K562 (cell line): ENCODE data around the gene SMS. TPM values are rescaled to one million over a fixed set of nuclear protein-coding genes. Genes with fewer than 3 reads are reported as not detected.

ENCODE experiments used
- ATAC-seq: fragments of 200-7000 bp; cut with Tn5 transposase; 3 replicates; pipeline ENCODE4 v1.9.1; 2020; ENCODE audit warnings: moderate library complexity
- BruUV-seq: library from RNA; stranded (reverse); fragments of 400-500 nt; replicated peaks from 2 replicates; lab custom pipeline; 2021; lab: Mats Ljungman, UMichigan
- CTCF ChIA-PET: fragments of 300-600 bp; formaldehyde crosslinking; extraction: SDS; loops from one replicate; lab custom pipeline; 2021; ENCODE audit warnings: low intra/inter-chr PET ratio; lab: Yijun Ruan, JAX
- POLR2A ChIA-PET: fragments of 300-600, 350-650 bp; sonication (Branson Sonifier 250); formaldehyde crosslinking; extraction: SDS; loops from one replicate; lab custom pipeline; 2021; ENCODE audit warnings: antibody characterized with exemption, inconsistent platforms; lab: Yijun Ruan, JAX
- DNase-seq, 4 experiments: peaks; one replicate each; pipeline versions ENCODE4 v3.0.0 to v3.0.0-alpha.2; 2011 to 2018; ENCODE audit warnings: low spot score in 3 of 4, mixed read lengths in 3 of 4; ENCODE audit errors: extremely low read depth in 1 of 4
- FAIRE-seq: peaks from 2 replicates; lab custom pipeline; 2011; peaks lifted over from hg19 to GRCh38; lab: Jason Lieb, UNC
- H2AFZ ChIP-seq: 2 replicates; pipeline ENCODE4 v1.6.0; 2011; ENCODE audit warnings: low read depth, low read length, control low read depth, inconsistent platforms
- H3K27ac ChIP-seq: fragments of 200-600 bp; 3 replicates; pipeline ENCODE4 v1.8.0; 2011; ENCODE audit warnings: low read depth, mild to moderate bottlenecking, control low read depth, inconsistent platforms, low read length, moderate library complexity, mixed read lengths; ENCODE audit errors: extremely low read depth
- H3K27me3 ChIP-seq, 2 experiments: fragments of 300-600 bp in 1 of 2; 2 replicates in 1 of 2; 3 replicates in 1 of 2; pipeline versions ENCODE4 v1.6.0 to v1.8.0; 2011; ENCODE audit warnings: inconsistent platforms in 2 of 2, low read length in 2 of 2, mild to moderate bottlenecking in 1 of 2, mixed read lengths in 1 of 2, moderate library complexity in 1 of 2; ENCODE audit not compliant: control insufficient read depth in 2 of 2, insufficient read depth in 2 of 2
- H3K36me3 ChIP-seq: fragments of 300-600 bp; 3 replicates; pipeline ENCODE4 v1.8.0; 2011; ENCODE audit warnings: mild to moderate bottlenecking, low read length, inconsistent platforms; ENCODE audit not compliant: control insufficient read depth, insufficient read depth
- H3K4me1 ChIP-seq, 2 experiments: fragments of 200-600 bp in 1 of 2; replicated peaks in 1 of 2; 2 replicates in 1 of 2; 3 replicates in 1 of 2; pipeline versions ENCODE4 v1.5.1 to v1.8.0; 2011; ENCODE audit warnings: inconsistent platforms in 2 of 2, low read length in 2 of 2, mild to moderate bottlenecking in 1 of 2, mixed read lengths in 1 of 2, moderate library complexity in 1 of 2; ENCODE audit not compliant: control insufficient read depth in 2 of 2, insufficient read depth in 2 of 2
- H3K4me2 ChIP-seq: 2 replicates; pipeline ENCODE4 v1.6.1; 2011; ENCODE audit warnings: low read length, control low read depth, inconsistent platforms, mixed read lengths; ENCODE audit not compliant: insufficient read depth
- H3K4me3 ChIP-seq: fragments of 200-600 bp; sonication (generic), shearing (Covaris generic); 2 replicates; pipeline ENCODE4 v1.5.1; 2016; ENCODE audit warnings: control low read depth, inconsistent platforms
- H3K79me2 ChIP-seq: fragments of 200-600 bp; 3 replicates; pipeline ENCODE4 v1.8.0; 2011; ENCODE audit warnings: low read length, inconsistent platforms; ENCODE audit not compliant: control insufficient read depth, insufficient read depth
- H3K9ac ChIP-seq, 2 experiments: 2 replicates each; pipeline versions ENCODE4 v1.6.0 to v1.6.1; 2011; ENCODE audit warnings: low read depth in 2 of 2, low read length in 2 of 2, control low read depth in 1 of 2, inconsistent platforms in 1 of 2, mild to moderate bottlenecking in 1 of 2, mixed read lengths in 1 of 2; ENCODE audit not compliant: insufficient read depth in 1 of 2
- H3K9me1 ChIP-seq: one replicate; pipeline ENCODE4 v1.6.0; 2011; ENCODE audit warnings: inconsistent platforms, mild to moderate bottlenecking, low read length, moderate library complexity; ENCODE audit not compliant: control insufficient read depth, insufficient read depth
- H3K9me3 ChIP-seq: replicated peaks from 2 replicates; pipeline ENCODE4 v1.5.1; 2011; ENCODE audit warnings: low read depth, low read length, inconsistent platforms; ENCODE audit not compliant: control insufficient read depth, insufficient read depth
- H4K20me1 ChIP-seq: replicated peaks from 2 replicates; pipeline ENCODE4 v1.6.1; 2011; ENCODE audit warnings: low read length, inconsistent platforms, mixed read lengths; ENCODE audit not compliant: control insufficient read depth, insufficient read depth
- FOS ChIP-seq: IDR thresholded peaks from 3 replicates; pipeline ENCODE4 v1.6.1; 2011; ENCODE audit not compliant: insufficient read length; ENCODE audit errors: extremely low read depth
- FOXP1 ChIP-seq: sonication (generic); formaldehyde crosslinking; IDR thresholded peaks from 2 replicates; pipeline ENCODE4 v1.8.0; 2022; ENCODE audit warnings: mild to moderate bottlenecking, missing genetic modification reagents
- GABPA ChIP-seq: fragments of 200-800 bp; sonication (Bioruptor generic); conservative IDR thresholded peaks from 2 replicates; pipeline ENCODE4 v1.6.1; 2016; ENCODE audit warnings: low read depth, missing genetic modification characterization, missing compliant biosample characterization
- ILF3 ChIP-seq: fragments of 450-650 bp; IDR thresholded peaks from 2 replicates; pipeline ENCODE4 v1.6.1; 2018; ENCODE audit warnings: antibody characterized with exemption, mild to moderate bottlenecking, moderate library complexity, borderline replicate concordance
- MXI1 ChIP-seq: IDR thresholded peaks from 2 replicates; pipeline ENCODE4 v1.6.1; 2011; ENCODE audit warnings: low read depth, mild to moderate bottlenecking, improper control_type of control experiment, low read length
- NFATC3 ChIP-seq: fragments of 450-650 bp; IDR thresholded peaks from 2 replicates; pipeline ENCODE4 v1.6.1; 2017; ENCODE audit warnings: mild to moderate bottlenecking
- PBX2 ChIP-seq, 2 experiments: IDR thresholded peaks in 1 of 2; conservative IDR thresholded peaks in 1 of 2; 2 replicates each; pipeline ENCODE4 v1.6.1; 2016; ENCODE audit warnings: low read depth in 2 of 2, mild to moderate bottlenecking in 1 of 2, missing compliant biosample characterization in 1 of 2, missing genetic modification characterization in 1 of 2, moderate library complexity in 1 of 2
- SMAD4 ChIP-seq: fragments of 250-450 bp; sonication (Bioruptor Pico); conservative IDR thresholded peaks from 2 replicates; pipeline ENCODE4 v1.8.0; 2021; ENCODE audit warnings: inconsistent platforms, mild to moderate bottlenecking, moderate library complexity
- TRIM24 ChIP-seq, 2 experiments: fragments of 450-650 bp; IDR thresholded peaks; 2 replicates each; pipeline ENCODE4 v1.6.1; 2016
- ZBTB49 ChIP-seq: sonication (generic); formaldehyde crosslinking; IDR thresholded peaks from 2 replicates; pipeline ENCODE4 v1.8.0; 2022; ENCODE audit warnings: missing genetic modification reagents, mild to moderate bottlenecking, borderline replicate concordance
- ZNF239 ChIP-seq: fragments of 250-450 bp; sonication (Bioruptor Pico); IDR thresholded peaks from 2 replicates; pipeline ENCODE4 v1.4.0; 2020; ENCODE audit warnings: mild to moderate bottlenecking
- WGBS: fragments of 100-300 bp; shearing (Covaris generic); methylation state at CpG from one replicate; pipeline ENCODE4 v1.1.6; 2016; ENCODE audit warnings: low coverage, mixed read lengths; ENCODE audit not compliant: insufficient coverage; ENCODE audit errors: missing lambda C conversion rate; 5-methylcytosine and 5-hydroxymethylcytosine counted together
- in situ Hi-C: fragments of 300-500 bp; cut with MboI; formaldehyde crosslinking; loops from 4 replicates; pipeline ENCODE4 v1.15.0; 2018; ENCODE audit warnings: inconsistent platforms, mixed read lengths
- intact Hi-C: fragments of 100-400 bp; cut with micrococcal nuclease; formaldehyde crosslinking; loops from 2 replicates; pipeline ENCODE4 v1.14.2; 2022
- polyA plus RNA-seq, 8 experiments: library from polyadenylated mRNA; depleted of rRNA in 4 of 8; stranded (reverse) in 5 of 8; unstranded in 3 of 8; fragments of >200 nt; fragmentation: Nextera tagmentation in 2 of 8; fragmentation: Illumina TruSeq in 1 of 8; extraction: Ambion mirVana in 2 of 8; extraction: Trizol in 1 of 8; gene quantifications; 2 replicates each; pipeline versions ENCODE4 v1.2.1 to v1.2.3, GENCODE V29; 2011 to 2014; ENCODE audit warnings: inconsistent platforms in 1 of 8, missing spikeins in 1 of 8
- total RNA-seq, 7 experiments: library from RNA; depleted of rRNA in 6 of 7; stranded (reverse); fragments of >200 nt in 6 of 7; fragmentation: Illumina TruSeq in 2 of 7; extraction: Trizol in 2 of 7; gene quantifications; 2 replicates each; pipeline versions ENCODE4 v1.2.1 to v1.2.3, GENCODE V29; 2011 to 2021; ENCODE audit warnings: low replicate concordance in 1 of 7

Gene SMS
- total and polyA plus RNA-seq, 9 of the 15 experiments (the other 6 are each of a cell fraction or from before 2014, with no cell fraction given): 71.1 to 193 (median 152) TPM

GRCh38 chrX:21982311-21982710 is 41.8 kb downstream of the SMS start:
- H3K9me1 ChIP-seq: no peaks in the 10 kb centered on the region
- intact Hi-C loops (loop anchor here (10.0 kb wide), 2 partner anchors 102 to 1332 kb away; no protein-coding TSS in a partner anchor), in situ Hi-C loops (no loop called here)
- H3K4me1 ChIP-seq: no peaks in the 10 kb centered on the region
- ATAC-seq: no peak
- no peaks in the 10 kb centered on the region for H3K9me3 ChIP-seq
- 100% methylated on average over 4 of the region's 6 CpGs for WGBS
- no peaks in the 10 kb centered on the region; the same call in 1 of the 2 replicates for H4K20me1 ChIP-seq
- H3K36me3 ChIP-seq: peaks cover 49% of the 10 kb centered on the region; the same call in 2 of the 3 replicates
- H3K4me2 ChIP-seq: no peak overlapping the region
- FAIRE-seq: no peak
- no peak for DNase-seq
- CTCF ChIA-PET: no interaction called here
- no TSS peak for BruUV-seq
- POLR2A ChIA-PET: no interaction called here
- H3K9ac ChIP-seq: no peak overlapping the region
- H2AFZ ChIP-seq: no peak overlapping the region
- no peak overlapping the region for H3K4me3 ChIP-seq
- H3K79me2 ChIP-seq: no peaks in the 10 kb centered on the region
- TF ChIP-seq FOXP1 (CRISPR knock-in tag) (no peak), MXI1 (no peak), PBX2 (CRISPR knock-in tag; IDR thresholded peaks at IDR 0.05; ENCODE audit: low read depth) (no peak), PBX2 (tag; conservative IDR thresholded peaks at IDR 0.05; ENCODE audit: low read depth) (no peak), SMAD4 (no peak), ILF3 (no peak), GABPA (no peak), NFATC3 (no peak), TRIM24 (IDR thresholded peaks at IDR 0.05) (no peak), ZNF239 (CRISPR knock-in tag) (no peak), ZBTB49 (no peak), FOS (no peak)
- H3K27ac ChIP-seq: no peak overlapping the region
- H3K27me3 ChIP-seq: no peaks in the 10 kb centered on the region
